Breast epithelium (tissue), 4 donors: ENCODE results near the gene NOS2. TPM values are rescaled to one million over a fixed set of nuclear protein-coding genes. Genes with fewer than 3 reads are reported as not detected.

Experiments used
- DNase-seq, 2 donors: peaks; one replicate each; pipeline ENCODE4 v3.0.0-alpha.2; 2019; ENCODE audit warnings: low spot score in 2 of 2
- H3K27ac ChIP-seq, 2 donors: fragments of 200-600 bp; sonication (generic) in 1 of 2; one replicate each; pipeline ENCODE4 v1.5.1; 2016 to 2019; ENCODE audit warnings: mild to moderate bottlenecking in 1 of 2
- H3K27me3 ChIP-seq, 2 donors: fragments of 200-600 bp; sonication (generic) in 1 of 2; one replicate each; pipeline versions ENCODE4 v1.5.1 to v1.6.0; 2017 to 2019; ENCODE audit warnings: control low read depth in 1 of 2, mild to moderate bottlenecking in 1 of 2
- H3K36me3 ChIP-seq: fragments of 200-600 bp; one replicate; pipeline ENCODE4 v1.5.1; 2019
- H3K4me1 ChIP-seq, 2 donors: fragments of 200-600 bp; sonication (generic); one replicate each; pipeline ENCODE4 v1.5.1; 2016 to 2019; ENCODE audit warnings: control low read depth in 1 of 2
- H3K4me3 ChIP-seq, 3 donors: fragments of 200-600 bp; sonication (generic); 1 replicate in 2 of 3; 2 replicates in 1 of 3; pipeline ENCODE4 v1.5.1; 2016 to 2019; ENCODE audit warnings: mild to moderate bottlenecking in 3 of 3, moderate library complexity in 2 of 3
- H3K9me3 ChIP-seq, 2 donors: fragments of 200-600 bp; sonication (generic) in 1 of 2; one replicate each; pipeline ENCODE4 v1.5.1; 2016 to 2019; ENCODE audit warnings: control low read depth in 1 of 2
- CTCF ChIP-seq, 3 donors: fragments of 450-650 bp; IDR thresholded peaks; one replicate each; pipeline ENCODE4 v1.5.1; 2016 to 2017; ENCODE audit warnings: antibody characterized with exemption in 3 of 3, mild to moderate bottlenecking in 3 of 3, moderate library complexity in 3 of 3
- POLR2A ChIP-seq: fragments of 450-650 bp; IDR thresholded peaks from one replicate; pipeline ENCODE4 v1.6.1; 2016; ENCODE audit warnings: antibody characterized with exemption, mild to moderate bottlenecking, moderate library complexity
- POLR2AphosphoS5 ChIP-seq, 3 donors: sonication (generic); formaldehyde crosslinking; IDR thresholded peaks; one replicate each; pipeline ENCODE4 v1.6.1; 2017; ENCODE audit warnings: antibody characterized with exemption in 3 of 3
- intact Hi-C: fragments of 100-400 bp; cut with DNase I; formaldehyde crosslinking; loops from one replicate; pipeline ENCODE4 v1.15.1; 2023; ENCODE audit warnings: low total_unique reads
- total RNA-seq, 3 donors: library from RNA; depleted of rRNA; stranded (reverse); fragments of >200 nt; gene quantifications; one replicate each; pipeline ENCODE4 v1.1.0, GENCODE V29; 2016

NOS2 gene
- total RNA-seq, 3 donors from 2014 or later = 0.16 to 0.33 (median 0.29) TPM

- intact Hi-C loops = no loop called here
- TF ChIP-seq POLR2AphosphoS5 (IDR thresholded peaks at IDR 0.05) = no peak
- TF ChIP-seq POLR2A = no peak
- TF ChIP-seq CTCF (IDR thresholded peaks at IDR 0.05) = no peak
- no peaks in the 10 kb centered on the region for H3K9me3 ChIP-seq
Observed at GRCh38 chr17:27771586-27771985, 28.7 kb downstream of the NOS2 start.

GRCh38 chr17:27770877-27771276, 29.5 kb downstream of the NOS2 start:
- H3K4me3 ChIP-seq = no peak overlapping the region
- H3K36me3 ChIP-seq = no peaks in the 10 kb centered on the region
- H3K27me3 ChIP-seq = no peaks in the 10 kb centered on the region
- no peaks in the 10 kb centered on the region for H3K4me1 ChIP-seq
- no peaks in the 10 kb centered on the region for H3K9me3 ChIP-seq
- no peak for DNase-seq
- TF ChIP-seq CTCF (IDR thresholded peaks at IDR 0.05) (no peak), POLR2AphosphoS5 (IDR thresholded peaks at IDR 0.05) (no peak), POLR2A (no peak)
- intact Hi-C loops = no loop called here
- H3K27ac ChIP-seq = no peak overlapping the region

More at GRCh38 chr17:27771586-27771985, 28.7 kb downstream of the NOS2 start:
- DNase-seq = no peak
- Histone ChIP-seq H3K27me3 (no peaks in the 10 kb centered on the region), H3K4me3 (no peak overlapping the region), H3K36me3 (no peaks in the 10 kb centered on the region), H3K27ac (no peak overlapping the region), H3K4me1 (no peaks in the 10 kb centered on the region)

GRCh38 chr17:27768858-27769410, 31.4 kb downstream of the NOS2 start:
- Histone ChIP-seq H3K4me3 (no peak overlapping the region), H3K27me3 (no peaks in the 10 kb centered on the region), H3K36me3 (no peaks in the 10 kb centered on the region), H3K27ac (no peak overlapping the region), H3K4me1 (no peaks in the 10 kb centered on the region), H3K9me3 (no peaks in the 10 kb centered on the region)
- no peak for TF ChIP-seq POLR2AphosphoS5 (IDR thresholded peaks at IDR 0.05)
- TF ChIP-seq CTCF (IDR thresholded peaks at IDR 0.05) = no peak
- DNase-seq = no peak
- intact Hi-C loops = no loop called here

- H3K4me1 ChIP-seq = no peaks in the 10 kb centered on the region
- intact Hi-C loops = no loop called here
- H3K27me3 ChIP-seq = no peaks in the 10 kb centered on the region
- no peaks in the 10 kb centered on the region for H3K36me3 ChIP-seq
- no peaks in the 10 kb centered on the region for H3K9me3 ChIP-seq
- no peak for TF ChIP-seq POLR2A
- TF ChIP-seq CTCF (IDR thresholded peaks at IDR 0.05) = no peak
- TF ChIP-seq POLR2AphosphoS5 (IDR thresholded peaks at IDR 0.05) = no peak
- DNase-seq = no peak
- H3K4me3 ChIP-seq = no peak overlapping the region
- no peak overlapping the region for H3K27ac ChIP-seq
Observed at GRCh38 chr17:27766438-27766837, 33.9 kb downstream of the NOS2 start.

GRCh38 chr17:27765353-27765752, 35.0 kb downstream of the NOS2 start:
- no peak overlapping the region for H3K27ac ChIP-seq
- DNase-seq = no peak
- H3K4me3 ChIP-seq = no peak overlapping the region
- H3K4me1 ChIP-seq = no peaks in the 10 kb centered on the region
- H3K9me3 ChIP-seq = no peaks in the 10 kb centered on the region
- intact Hi-C loops = no loop called here
- H3K36me3 ChIP-seq = no peaks in the 10 kb centered on the region
- no peaks in the 10 kb centered on the region for H3K27me3 ChIP-seq
- no peak for TF ChIP-seq POLR2A
- no peak for TF ChIP-seq CTCF (IDR thresholded peaks at IDR 0.05)
- no peak for TF ChIP-seq POLR2AphosphoS5 (IDR thresholded peaks at IDR 0.05)
